ENCODE results near the gene SP1. TPM values are rescaled to one million over a fixed set of nuclear protein-coding genes. Genes with fewer than 3 reads are reported as not detected.

SP1 gene
- total RNA-seq, 2 experiments from 2014 or later: 66.1 to 72.8 TPM

DNA sequence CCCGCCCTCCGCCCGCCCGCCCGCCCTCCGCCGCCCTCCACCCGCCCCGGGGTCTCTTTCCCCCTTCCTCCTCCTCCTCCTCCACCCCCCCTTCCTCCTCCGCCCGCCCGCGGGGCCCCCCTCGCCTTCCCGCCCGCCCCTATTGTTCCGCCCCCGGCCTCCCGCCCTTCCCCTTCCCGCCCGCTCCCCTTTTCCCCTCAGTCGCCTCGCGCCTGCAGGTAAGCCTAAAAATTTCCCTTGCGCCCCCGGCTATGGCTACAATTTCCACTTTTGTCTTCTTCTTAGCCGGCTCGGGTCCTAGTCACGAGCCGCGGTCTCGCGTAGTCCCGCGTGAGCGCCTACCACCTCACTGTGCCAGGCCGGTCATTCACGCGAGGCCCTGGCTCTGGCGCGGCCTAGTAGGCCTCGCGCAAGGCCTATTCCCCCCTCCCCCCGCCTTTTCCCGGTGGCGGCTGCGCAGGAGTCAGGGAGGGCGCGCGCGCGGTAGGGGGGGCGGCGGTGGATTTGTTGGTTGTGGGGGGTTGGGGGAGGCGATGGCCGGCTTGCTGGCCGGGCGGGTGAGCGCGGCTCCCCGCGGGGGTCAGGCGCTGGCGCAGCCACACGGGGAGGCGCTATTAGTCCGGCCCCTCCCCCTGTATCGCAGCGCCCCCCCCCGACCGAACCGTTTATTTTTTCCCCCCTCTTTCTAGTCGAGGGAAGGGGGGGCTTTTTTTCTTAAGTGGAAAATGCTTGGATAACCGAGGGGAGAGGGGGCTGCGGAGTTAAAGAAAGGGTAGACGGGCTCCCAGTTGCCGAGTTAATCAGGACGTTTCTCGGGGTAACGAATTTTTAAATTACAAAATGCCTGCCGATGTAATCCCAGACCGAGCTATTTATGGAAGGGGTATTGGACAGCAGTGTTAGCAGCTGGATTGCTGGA is 72.4 kb downstream of the SP1 start:
- intact Hi-C loops (cut with micrococcal nuclease): loop anchor here (1.0 to 5.0 kb wide), 4 partner anchors 22 to 230 kb away; partner anchors contain the start of gene ATP5MC2
- Mint-ChIP-seq H3K27me3 (no peaks in the 10 kb centered on the region), H3K4me3 (peak overlapping the region; percentile 94), H3K9me3 (no peaks in the 10 kb centered on the region), H3K4me1 (ENCODE audit: low read depth) (peaks cover 23% of the 10 kb centered on the region), H3K36me3 (peaks cover 54% of the 10 kb centered on the region), H3K27ac (peak overlapping the region; percentile 98)
- ChIA-PET CTCF (interaction anchor here (0.8 to 4.0 kb wide), 4 partner anchors 12 to 100 kb away, joined by 3 to 13 read pairs (median 4); no protein-coding TSS in a partner anchor), POLR2A (interaction anchor here (1.0 to 4.0 kb wide), 2 partner anchors 23 to 48 kb away, joined by 3 to 53 read pairs; no protein-coding TSS in a partner anchor)
- DNase-seq: peak; percentile 78

DNA sequence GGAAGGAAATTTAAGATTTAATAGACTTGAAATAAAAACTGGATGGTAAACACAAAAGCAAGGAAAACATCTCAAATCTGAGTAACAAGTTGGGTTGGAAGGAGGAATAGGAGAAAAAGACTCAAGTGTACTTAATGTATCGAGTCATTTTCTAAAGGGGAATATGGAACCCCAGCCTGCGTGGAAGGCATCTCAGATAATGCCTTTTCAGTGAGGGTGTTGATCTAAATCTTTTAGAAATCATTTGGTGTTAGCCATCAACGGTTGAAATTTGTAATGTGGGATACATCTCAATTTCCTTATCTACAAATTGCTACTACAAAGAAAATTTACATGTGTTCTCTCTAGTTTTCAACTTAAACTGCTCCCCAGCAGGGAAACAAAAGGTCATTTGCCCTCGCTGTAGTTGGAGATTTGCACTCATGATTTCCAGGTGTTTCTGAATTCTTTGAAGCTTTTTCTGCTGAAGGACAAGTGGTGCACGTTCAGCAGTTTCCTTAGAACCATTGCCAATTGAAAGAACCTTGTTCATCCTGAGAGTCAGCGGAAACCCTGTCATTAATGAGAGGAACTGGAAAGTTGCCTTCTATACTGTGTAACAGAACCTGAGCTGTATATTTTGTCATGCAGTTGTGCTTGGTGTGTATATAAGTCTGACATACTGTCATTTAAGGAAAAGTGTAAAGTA is 74.1 kb downstream of the SP1 start:
- H3K27me3 Mint-ChIP-seq: no peaks in the 10 kb centered on the region
- H3K27ac Mint-ChIP-seq: peak overlapping the region; percentile 98
- H3K9me3 Mint-ChIP-seq: no peaks in the 10 kb centered on the region
- peaks cover 27% of the 10 kb centered on the region for H3K4me1 Mint-ChIP-seq (ENCODE audit: low read depth)
- DNase-seq: no peak
- ChIA-PET CTCF (interaction anchor here (0.8 to 4.0 kb wide), 4 partner anchors 23 to 102 kb away, joined by 3 to 13 read pairs (median 4); no protein-coding TSS in a partner anchor), POLR2A (interaction anchor here (0.8 to 4.0 kb wide), 4 partner anchors 10 to 38 kb away, joined by 3 to 53 read pairs (median 5); no protein-coding TSS in a partner anchor)
- peak overlapping the region; percentile 94 for H3K4me3 Mint-ChIP-seq
- intact Hi-C loops (cut with micrococcal nuclease): loop anchor here (2.0 to 5.0 kb wide), 3 partner anchors 21 to 232 kb away; partner anchors contain the start of gene ATP5MC2
- H3K36me3 Mint-ChIP-seq: peaks cover 54% of the 10 kb centered on the region

DNA sequence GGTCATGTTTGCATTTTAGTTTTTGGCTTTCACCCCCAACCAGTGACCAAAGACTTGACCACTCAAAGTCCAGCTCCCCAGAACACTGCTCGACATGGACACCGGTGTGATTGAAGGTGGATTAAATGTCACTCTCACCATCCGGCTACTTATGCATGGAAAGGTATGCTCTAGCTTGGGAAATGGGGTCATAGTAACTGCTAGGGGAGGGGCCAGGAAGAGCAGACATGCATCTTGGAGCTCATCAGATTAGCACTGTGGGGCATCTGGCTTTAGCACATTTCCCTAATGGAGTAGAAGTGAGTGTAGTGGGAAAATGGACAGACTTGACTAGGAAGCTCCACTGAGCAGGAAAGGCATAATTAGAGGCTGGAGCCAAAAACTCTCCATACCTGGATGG is 74.7 kb downstream of the SP1 start:
- no peak for DNase-seq
- Mint-ChIP-seq H3K27me3 (no peaks in the 10 kb centered on the region), H3K4me1 (ENCODE audit: low read depth) (peaks cover 30% of the 10 kb centered on the region), H3K4me3 (peak overlapping the region; percentile 94), H3K9me3 (no peaks in the 10 kb centered on the region), H3K36me3 (peaks cover 57% of the 10 kb centered on the region), H3K27ac (peak overlapping the region; percentile 98)
- POLR2A ChIA-PET: interaction anchor here (0.6 to 4.0 kb wide), 5 partner anchors 10 to 24 kb away, joined by 3 to 53 read pairs (median 4); no protein-coding TSS in a partner anchor
- intact Hi-C loops (cut with micrococcal nuclease): loop anchor here (5.0 kb wide), 2 partner anchors 223 to 232 kb away; partner anchors contain the start of gene ATP5MC2
- CTCF ChIA-PET: interaction anchor here (0.8 to 4.0 kb wide), 3 partner anchors 22 to 54 kb away, joined by 3 to 13 read pairs (median 4); no protein-coding TSS in a partner anchor

DNA sequence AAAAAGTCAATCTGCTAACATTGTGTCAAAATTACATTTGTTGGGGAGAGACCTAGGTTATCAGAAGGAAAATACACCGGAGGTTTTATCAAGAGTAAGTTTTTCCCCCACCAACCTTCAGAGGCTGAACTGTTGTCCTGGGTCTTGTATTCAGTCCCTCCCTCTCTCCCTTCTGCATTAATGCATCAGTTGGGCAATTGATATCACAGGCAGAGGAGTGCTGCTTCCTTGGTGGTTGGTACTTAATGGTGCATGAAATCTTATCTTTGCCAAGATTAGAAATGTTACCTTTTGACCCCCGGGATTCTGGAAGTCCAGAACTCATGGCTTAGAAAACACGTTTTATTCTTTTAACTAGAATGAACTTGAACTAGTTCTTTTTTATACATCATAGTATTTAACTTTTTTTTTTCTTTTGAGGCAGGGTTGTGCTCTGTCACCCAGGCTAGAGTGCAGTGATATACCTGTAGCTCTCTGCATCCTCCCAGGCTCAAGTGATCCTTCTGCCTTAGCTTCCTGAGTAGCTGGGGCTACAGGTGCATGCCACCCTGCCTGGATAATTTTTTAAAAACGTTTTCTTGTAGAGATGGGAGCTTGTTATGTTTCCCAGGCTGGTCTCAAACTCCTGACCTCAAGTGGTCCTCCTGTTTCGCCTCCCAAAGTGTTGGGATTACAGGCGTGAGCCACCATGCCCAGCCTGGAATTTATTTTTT is 76.8 kb downstream of the SP1 start:
- ChIA-PET CTCF (no interaction called here), POLR2A (interaction anchor here (2.8 kb wide), 1 partner anchor 17 kb away, joined by 14 read pairs; no protein-coding TSS in a partner anchor)
- intact Hi-C loops (cut with micrococcal nuclease): no loop called here
- DNase-seq: no peak
- H3K27ac Mint-ChIP-seq: no peak overlapping the region
- H3K4me1 Mint-ChIP-seq (ENCODE audit: low read depth): peaks cover 40% of the 10 kb centered on the region
- no peaks in the 10 kb centered on the region for H3K9me3 Mint-ChIP-seq
- H3K36me3 Mint-ChIP-seq: peaks cover 76% of the 10 kb centered on the region
- H3K4me3 Mint-ChIP-seq: no peak overlapping the region
- H3K27me3 Mint-ChIP-seq: no peaks in the 10 kb centered on the region

DNA sequence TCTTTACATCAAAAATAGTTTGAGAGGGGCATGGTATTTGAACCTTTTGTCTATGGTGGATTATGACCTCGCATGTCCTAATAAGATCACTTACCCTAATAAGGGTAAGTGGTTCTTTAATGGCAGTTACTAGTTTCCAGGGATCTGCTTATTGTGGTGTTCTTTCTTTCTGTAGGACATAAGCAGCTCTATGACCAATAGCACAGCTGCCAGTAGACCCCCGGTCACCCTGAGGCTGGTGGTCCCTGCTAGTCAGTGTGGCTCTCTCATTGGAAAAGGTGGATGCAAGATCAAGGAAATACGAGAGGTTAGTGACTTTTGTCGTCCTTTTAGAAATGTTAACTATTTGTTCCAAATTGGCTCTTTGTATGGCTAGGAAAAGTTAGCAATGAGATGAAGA is 79.1 kb downstream of the SP1 start:
- Mint-ChIP-seq H3K27ac (peak overlapping the region; percentile 64), H3K27me3 (no peaks in the 10 kb centered on the region), H3K4me1 (ENCODE audit: low read depth) (peaks cover 47% of the 10 kb centered on the region), H3K36me3 (peaks cover 79% of the 10 kb centered on the region), H3K4me3 (no peak overlapping the region), H3K9me3 (no peaks in the 10 kb centered on the region)
- intact Hi-C loops (cut with micrococcal nuclease): no loop called here
- CTCF ChIA-PET: interaction anchor here (0.8 to 1.2 kb wide), 3 partner anchors 17 to 138 kb away, joined by 3 read pairs; no protein-coding TSS in a partner anchor
- DNase-seq: no peak
- POLR2A ChIA-PET: interaction anchor here (0.6 to 2.8 kb wide), 4 partner anchors 9 to 24 kb away, joined by 3 to 14 read pairs (median 6); no protein-coding TSS in a partner anchor

DNA sequence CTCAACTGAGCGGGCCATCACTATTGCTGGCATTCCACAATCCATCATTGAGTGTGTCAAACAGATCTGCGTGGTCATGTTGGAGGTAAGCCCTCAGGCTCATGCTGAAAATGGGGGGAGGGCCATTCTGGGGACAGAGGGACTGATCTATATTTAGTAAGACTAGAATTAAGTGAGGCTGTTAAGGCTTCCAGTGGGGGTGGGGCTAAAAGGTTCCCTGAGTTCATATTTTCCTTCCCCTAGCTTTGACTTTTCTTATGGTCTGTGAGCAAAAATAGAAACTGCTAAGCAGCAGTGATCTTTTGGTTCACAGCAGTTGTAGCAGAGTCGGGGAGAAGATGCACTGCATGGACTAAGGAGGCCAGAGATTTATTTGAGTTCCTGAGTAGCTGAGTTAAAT is 81.1 kb downstream of the SP1 start:
- no peaks in the 10 kb centered on the region for H3K27me3 Mint-ChIP-seq
- peak overlapping the region; percentile 7 for H3K27ac Mint-ChIP-seq
- peaks cover 73% of the 10 kb centered on the region for H3K36me3 Mint-ChIP-seq
- no peaks in the 10 kb centered on the region for H3K9me3 Mint-ChIP-seq
- POLR2A ChIA-PET: no interaction called here
- CTCF ChIA-PET: interaction anchor here (1.0 kb wide), 1 partner anchor 48 kb away, joined by 4 read pairs; no protein-coding TSS in a partner anchor
- peaks cover 43% of the 10 kb centered on the region for H3K4me1 Mint-ChIP-seq (ENCODE audit: low read depth)
- intact Hi-C loops (cut with micrococcal nuclease): no loop called here
- no peak overlapping the region for H3K4me3 Mint-ChIP-seq
- DNase-seq: no peak

DNA sequence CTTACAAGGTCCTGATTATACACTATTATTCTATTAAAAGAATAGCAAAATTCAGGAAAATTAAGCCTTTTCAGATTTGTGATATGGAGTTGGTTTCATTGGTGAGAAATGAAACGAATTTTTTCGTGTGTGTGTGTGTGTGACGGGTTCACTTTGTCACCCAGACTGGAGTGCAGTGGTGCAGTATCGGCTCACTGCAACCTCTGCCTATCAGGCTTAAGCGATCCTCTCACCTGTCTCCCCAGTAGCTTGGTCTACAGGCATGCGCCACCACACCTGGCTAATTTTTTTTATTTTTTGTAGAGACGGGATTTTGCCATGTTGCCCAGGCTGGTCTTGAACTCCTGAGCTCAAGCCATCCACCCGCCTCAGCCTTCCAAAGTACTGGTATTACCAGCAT is 81.6 kb downstream of the SP1 start:
- H3K4me1 Mint-ChIP-seq (ENCODE audit: low read depth): peaks cover 43% of the 10 kb centered on the region
- no peaks in the 10 kb centered on the region for H3K27me3 Mint-ChIP-seq
- H3K36me3 Mint-ChIP-seq: peaks cover 74% of the 10 kb centered on the region
- ChIA-PET POLR2A (no interaction called here), CTCF (interaction anchor here (1.0 kb wide), 1 partner anchor 47 kb away, joined by 4 read pairs; no protein-coding TSS in a partner anchor)
- no peak overlapping the region for H3K27ac Mint-ChIP-seq
- H3K4me3 Mint-ChIP-seq: no peak overlapping the region
- no peak for DNase-seq
- intact Hi-C loops (cut with micrococcal nuclease): no loop called here
- no peaks in the 10 kb centered on the region for H3K9me3 Mint-ChIP-seq

DNA sequence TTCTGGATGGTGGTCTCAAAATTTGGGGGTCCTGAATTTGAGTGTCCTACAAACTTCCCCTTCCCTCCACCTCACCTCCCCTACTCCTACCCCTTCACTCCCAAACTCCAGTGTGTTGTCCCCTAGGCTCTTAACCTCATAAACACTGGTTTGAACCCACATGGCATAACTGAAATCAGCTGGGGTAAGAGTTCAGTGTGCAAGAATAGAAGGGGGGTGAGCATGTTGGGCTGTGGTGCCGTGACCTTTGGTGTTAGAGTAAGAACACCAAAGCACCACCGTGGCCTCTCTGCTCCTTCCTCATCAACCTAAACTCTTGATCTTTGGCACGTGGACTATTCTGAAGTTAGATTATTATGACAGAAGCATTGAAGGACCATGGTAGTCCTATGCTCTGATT is 83.0 kb downstream of the SP1 start:
- intact Hi-C loops (cut with micrococcal nuclease): no loop called here
- Mint-ChIP-seq H3K4me1 (ENCODE audit: low read depth) (peaks cover 46% of the 10 kb centered on the region), H3K36me3 (peaks cover 83% of the 10 kb centered on the region), H3K27ac (no peak overlapping the region), H3K27me3 (no peaks in the 10 kb centered on the region), H3K9me3 (no peaks in the 10 kb centered on the region), H3K4me3 (no peak overlapping the region)
- ChIA-PET POLR2A (interaction anchor here (1.2 kb wide), 1 partner anchor 11 kb away, joined by 3 read pairs; no protein-coding TSS in a partner anchor), CTCF (interaction anchor here (1.0 kb wide), 1 partner anchor 45 kb away, joined by 3 read pairs; no protein-coding TSS in a partner anchor)
- DNase-seq: no peak

DNA sequence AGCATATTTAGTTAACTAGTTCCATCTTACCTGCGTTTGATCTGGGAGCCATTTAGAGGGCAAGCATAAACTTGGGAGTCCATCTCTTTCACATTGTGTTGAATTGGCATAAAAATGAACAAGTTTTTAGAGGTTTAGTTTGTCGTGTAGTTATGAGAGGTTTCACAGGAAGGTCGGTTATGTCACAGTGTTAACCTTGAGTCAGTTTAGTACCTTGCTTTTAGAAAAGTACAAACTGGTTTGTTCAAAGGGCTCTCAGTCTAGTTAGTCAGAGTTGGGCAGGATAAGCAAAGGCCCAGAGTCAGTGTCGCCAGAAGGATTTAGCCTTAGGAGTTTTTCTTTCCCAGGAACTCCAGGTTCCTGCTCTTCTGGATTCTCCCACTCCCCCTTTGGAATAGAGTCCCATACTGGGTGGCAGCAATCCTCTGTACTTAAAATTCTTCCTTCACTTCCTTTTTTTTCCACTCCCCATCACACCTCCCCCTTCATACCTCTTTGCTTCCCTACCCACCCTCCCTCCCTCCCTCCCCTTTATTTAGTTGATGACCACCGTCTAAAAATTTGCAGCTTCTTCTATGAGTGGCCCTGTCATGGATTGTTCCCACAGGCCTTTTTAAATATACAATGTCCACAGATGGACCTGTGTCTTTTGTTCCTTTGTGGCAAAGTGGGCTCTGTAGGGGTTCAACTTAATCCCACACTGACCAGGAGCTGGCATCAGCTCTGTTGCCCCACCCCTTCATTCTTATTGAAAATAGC is 84.0 kb downstream of the SP1 start:
- H3K27ac Mint-ChIP-seq: peak overlapping the region; percentile 42
- H3K9me3 Mint-ChIP-seq: no peaks in the 10 kb centered on the region
- H3K4me3 Mint-ChIP-seq: no peak overlapping the region
- ChIA-PET POLR2A (interaction anchor here (1.1 to 2.5 kb wide), 3 partner anchors 9 to 10 kb away, joined by 3 to 16 read pairs (median 7); no protein-coding TSS in a partner anchor), CTCF (interaction anchor here (0.9 to 1.3 kb wide), 4 partner anchors 10 to 45 kb away, joined by 3 to 4 read pairs (median 4); no protein-coding TSS in a partner anchor)
- peaks cover 43% of the 10 kb centered on the region for H3K4me1 Mint-ChIP-seq (ENCODE audit: low read depth)
- DNase-seq: no peak
- intact Hi-C loops (cut with micrococcal nuclease): no loop called here
- no peaks in the 10 kb centered on the region for H3K27me3 Mint-ChIP-seq
- peaks cover 83% of the 10 kb centered on the region for H3K36me3 Mint-ChIP-seq

DNA sequence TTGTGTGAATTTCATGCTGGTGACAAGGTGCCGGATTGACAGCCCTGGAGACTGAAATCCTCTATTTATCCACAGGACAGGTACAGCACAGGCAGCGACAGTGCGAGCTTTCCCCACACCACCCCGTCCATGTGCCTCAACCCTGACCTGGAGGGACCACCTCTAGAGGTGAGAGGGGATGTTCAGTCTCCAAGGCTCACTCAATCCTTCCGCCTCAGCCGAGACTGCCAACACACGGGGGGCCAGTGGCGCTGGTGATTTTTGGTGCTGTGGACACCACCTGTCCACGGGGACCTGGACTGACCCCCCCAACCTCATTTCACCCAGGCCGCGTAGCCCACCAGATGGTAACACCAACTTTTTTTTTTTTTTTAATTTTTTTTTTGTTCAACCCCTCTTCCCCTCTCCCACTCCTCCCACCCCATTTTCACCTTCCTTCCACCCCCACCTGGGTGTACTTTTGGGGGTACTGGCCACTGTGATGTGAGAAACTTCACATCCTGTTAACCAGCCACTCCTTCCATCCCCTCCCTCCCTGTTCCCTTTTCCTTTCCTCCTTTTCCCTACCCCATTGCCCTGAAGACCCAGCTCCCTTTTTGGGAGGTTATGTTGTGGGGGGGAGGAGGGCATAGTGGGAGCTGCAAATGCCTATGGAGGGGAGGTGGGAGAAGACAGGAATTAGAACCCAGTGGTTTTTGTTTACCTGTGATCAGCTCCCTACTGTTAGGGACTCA is 84.9 kb downstream of the SP1 start:
- intact Hi-C loops (cut with micrococcal nuclease): no loop called here
- POLR2A ChIA-PET: interaction anchor here (1.1 to 2.5 kb wide), 3 partner anchors 9 to 13 kb away, joined by 4 to 16 read pairs (median 7); no protein-coding TSS in a partner anchor
- CTCF ChIA-PET: interaction anchor here (1.2 to 1.7 kb wide), 4 partner anchors 10 to 12 kb away, joined by 3 to 8 read pairs (median 4); no protein-coding TSS in a partner anchor
- no peaks in the 10 kb centered on the region for H3K9me3 Mint-ChIP-seq
- H3K36me3 Mint-ChIP-seq: peaks cover 81% of the 10 kb centered on the region
- no peak overlapping the region for H3K4me3 Mint-ChIP-seq
- H3K27me3 Mint-ChIP-seq: no peaks in the 10 kb centered on the region
- H3K27ac Mint-ChIP-seq: peak overlapping the region; percentile 49
- peaks cover 38% of the 10 kb centered on the region for H3K4me1 Mint-ChIP-seq (ENCODE audit: low read depth)
- no peak for DNase-seq

All from activated CD4-positive, alpha-beta memory T cell treated with anti-CD3 and anti-CD28 coated beads for 36 hours (primary cell).